Measurements from ENCODE around the gene CCDC9.

CCDC9 gene

DNA sequence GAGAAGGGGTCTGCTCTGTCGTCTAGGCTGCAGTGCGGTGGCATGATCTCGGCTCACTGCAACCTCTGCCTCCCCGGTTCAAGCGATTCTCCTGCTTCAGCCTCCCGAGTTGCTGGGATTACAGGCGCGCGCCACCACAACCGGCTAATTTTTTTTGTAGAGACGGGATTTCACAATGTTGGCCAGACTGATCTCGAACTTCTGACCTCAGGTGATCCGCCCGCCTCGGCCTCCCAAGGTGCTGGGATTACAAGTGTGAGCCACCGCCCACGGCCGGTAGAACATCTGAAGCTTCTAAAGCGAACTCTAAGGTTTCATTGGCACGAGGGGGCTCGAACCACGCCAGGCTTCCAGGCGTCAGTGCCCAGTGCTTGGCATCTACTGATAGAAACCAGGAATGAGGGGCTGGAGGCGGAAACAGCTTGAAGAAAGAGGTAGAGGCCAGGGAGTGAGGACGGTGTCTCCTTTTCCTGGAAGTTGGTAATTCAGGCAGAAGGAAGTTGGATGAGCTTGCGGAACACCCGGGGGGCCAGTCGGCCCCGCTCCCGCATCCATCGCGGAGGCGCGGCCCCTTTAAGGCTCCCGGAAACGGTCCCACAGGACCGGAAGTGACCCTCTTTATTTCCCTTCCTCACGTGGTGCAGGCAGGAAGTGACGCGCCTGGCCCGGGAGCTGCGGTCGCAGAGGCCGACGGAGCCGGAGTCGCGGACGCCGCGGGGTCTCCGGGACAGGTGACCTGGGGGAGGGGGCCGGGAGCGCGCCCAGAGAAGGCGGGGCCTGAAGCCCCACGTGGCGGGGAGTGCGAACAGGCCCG is at the start of gene CCDC9:
TSS of gene CCDC9 (plus strand) at position 647 of the 814 bp plus-strand sequence. CDS start 1,876 bp downstream, outside the sequence.
- intact Hi-C loops (cut with DNase I; ENCODE audit: low total_unique reads), result no loop called here
- DNase-seq, result peak; percentile 95 to 98
- Histone ChIP-seq H3K27ac (peak within 1 kb of the TSS; percentile 86 to 91), H3K36me3 (peaks cover 23 to 28% (median 28%) of the 10 kb centered on the region in 3 donors), H3K9me3 (no peaks in the 10 kb centered on the region), H3K4me3 (peak within 1 kb of the TSS; percentile 55 to 63), H3K4me1 (peaks cover 0 to 40% (median 25%) of the 10 kb centered on the region in 4 donors), H3K27me3 (no peaks in the 10 kb centered on the region)
- TF ChIP-seq, protein P1, sequence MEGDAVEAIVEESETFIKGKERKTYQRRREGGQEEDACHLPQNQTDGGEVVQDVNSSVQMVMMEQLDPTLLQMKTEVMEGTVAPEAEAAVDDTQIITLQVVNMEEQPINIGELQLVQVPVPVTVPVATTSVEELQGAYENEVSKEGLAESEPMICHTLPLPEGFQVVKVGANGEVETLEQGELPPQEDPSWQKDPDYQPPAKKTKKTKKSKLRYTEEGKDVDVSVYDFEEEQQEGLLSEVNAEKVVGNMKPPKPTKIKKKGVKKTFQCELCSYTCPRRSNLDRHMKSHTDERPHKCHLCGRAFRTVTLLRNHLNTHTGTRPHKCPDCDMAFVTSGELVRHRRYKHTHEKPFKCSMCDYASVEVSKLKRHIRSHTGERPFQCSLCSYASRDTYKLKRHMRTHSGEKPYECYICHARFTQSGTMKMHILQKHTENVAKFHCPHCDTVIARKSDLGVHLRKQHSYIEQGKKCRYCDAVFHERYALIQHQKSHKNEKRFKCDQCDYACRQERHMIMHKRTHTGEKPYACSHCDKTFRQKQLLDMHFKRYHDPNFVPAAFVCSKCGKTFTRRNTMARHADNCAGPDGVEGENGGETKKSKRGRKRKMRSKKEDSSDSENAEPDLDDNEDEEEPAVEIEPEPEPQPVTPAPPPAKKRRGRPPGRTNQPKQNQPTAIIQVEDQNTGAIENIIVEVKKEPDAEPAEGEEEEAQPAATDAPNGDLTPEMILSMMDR (IDR thresholded peaks at IDR 0.05), result no peak

DNA sequence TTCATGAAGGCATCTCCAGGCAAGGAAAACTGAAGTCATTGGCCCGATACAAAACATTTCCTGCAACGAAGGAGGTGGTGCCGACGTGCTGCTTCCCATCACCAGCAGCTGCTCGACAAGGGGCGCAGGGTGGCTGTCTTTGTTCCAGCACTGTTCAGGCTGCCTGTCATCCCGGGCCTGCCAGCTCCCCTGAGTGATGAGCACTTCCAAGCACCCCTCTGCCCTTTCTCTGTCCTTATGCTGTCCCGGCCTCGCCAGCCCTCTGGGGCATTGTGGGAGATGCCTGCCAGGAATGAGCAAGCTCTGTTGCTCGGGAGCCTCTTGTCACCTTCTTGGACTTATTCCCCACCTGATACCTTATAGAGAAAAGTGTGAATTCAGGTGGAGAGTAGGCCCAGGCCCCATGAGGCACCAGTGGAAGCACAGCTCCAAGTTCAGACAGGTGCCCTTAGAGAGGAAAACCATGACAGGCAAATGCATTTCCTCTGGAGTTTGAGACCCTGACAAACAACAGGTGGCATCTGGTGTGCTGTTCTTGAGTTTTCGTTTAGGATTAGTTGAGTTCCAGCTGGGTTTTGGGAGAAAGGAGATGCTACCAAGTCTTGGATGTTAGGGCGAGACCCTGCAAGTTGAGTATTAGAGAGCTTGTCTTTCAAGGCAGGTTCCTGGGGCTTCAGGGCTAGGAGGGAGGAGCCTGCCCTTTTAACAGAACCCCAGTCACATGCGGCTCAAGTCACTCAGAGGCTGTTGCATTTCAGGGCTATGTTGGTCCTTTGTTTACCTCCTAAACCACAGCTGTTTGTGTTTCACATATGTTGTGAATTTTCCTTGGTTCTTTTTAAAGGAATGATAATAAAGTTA is 46.8 kb upstream of the CCDC9 start:
- H3K27me3 ChIP-seq, result no peaks in the 10 kb centered on the region
- DNase-seq, result no peak
- peaks cover 8 to 57% (median 39%) of the 10 kb centered on the region in 3 donors for H3K36me3 ChIP-seq
- TF ChIP-seq, protein P1 (IDR thresholded peaks at IDR 0.05), result no peak
- intact Hi-C loops (cut with DNase I; ENCODE audit: low total_unique reads), result loop anchor here (5.0 kb wide), 2 partner anchors 38 to 62 kb away; no protein-coding TSS in a partner anchor
- no peaks in the 10 kb centered on the region for H3K9me3 ChIP-seq
- no peak overlapping the region for H3K4me3 ChIP-seq
- peak overlapping the region; percentile 51 to 52 for H3K27ac ChIP-seq
- peaks cover 0 to 6% (median 1%) of the 10 kb centered on the region in 4 donors for H3K4me1 ChIP-seq

DNA sequence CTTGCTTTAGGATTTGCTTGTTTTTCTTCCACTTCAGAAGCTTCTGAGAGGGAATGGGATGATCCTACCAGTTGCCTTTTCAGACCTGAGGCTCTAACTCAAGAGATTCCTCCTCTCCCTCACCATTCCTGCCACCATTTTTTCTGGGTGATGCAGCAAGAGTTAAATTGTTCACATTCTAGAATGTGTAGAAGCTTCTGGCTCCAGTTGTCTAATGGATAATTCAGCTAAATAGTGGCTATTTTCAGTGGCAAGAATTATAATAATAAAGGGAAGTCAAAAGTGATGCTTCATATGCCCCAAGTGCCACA is 46.2 kb upstream of the CCDC9 start:
- no peaks in the 10 kb centered on the region for H3K27me3 ChIP-seq
- TF ChIP-seq, protein P1 (IDR thresholded peaks at IDR 0.05), result no peak
- peaks cover 0 to 6% (median 1%) of the 10 kb centered on the region in 4 donors for H3K4me1 ChIP-seq
- H3K4me3 ChIP-seq, result no peak overlapping the region
- H3K9me3 ChIP-seq, result no peaks in the 10 kb centered on the region
- intact Hi-C loops (cut with DNase I; ENCODE audit: low total_unique reads), result loop anchor here (5.0 kb wide), 1 partner anchor 37 kb away; no protein-coding TSS in a partner anchor
- DNase-seq, result no peak
- H3K27ac ChIP-seq, result peak overlapping the region; percentile 51 to 52
- H3K36me3 ChIP-seq, result peaks cover 8 to 51% (median 34%) of the 10 kb centered on the region in 3 donors

DNA sequence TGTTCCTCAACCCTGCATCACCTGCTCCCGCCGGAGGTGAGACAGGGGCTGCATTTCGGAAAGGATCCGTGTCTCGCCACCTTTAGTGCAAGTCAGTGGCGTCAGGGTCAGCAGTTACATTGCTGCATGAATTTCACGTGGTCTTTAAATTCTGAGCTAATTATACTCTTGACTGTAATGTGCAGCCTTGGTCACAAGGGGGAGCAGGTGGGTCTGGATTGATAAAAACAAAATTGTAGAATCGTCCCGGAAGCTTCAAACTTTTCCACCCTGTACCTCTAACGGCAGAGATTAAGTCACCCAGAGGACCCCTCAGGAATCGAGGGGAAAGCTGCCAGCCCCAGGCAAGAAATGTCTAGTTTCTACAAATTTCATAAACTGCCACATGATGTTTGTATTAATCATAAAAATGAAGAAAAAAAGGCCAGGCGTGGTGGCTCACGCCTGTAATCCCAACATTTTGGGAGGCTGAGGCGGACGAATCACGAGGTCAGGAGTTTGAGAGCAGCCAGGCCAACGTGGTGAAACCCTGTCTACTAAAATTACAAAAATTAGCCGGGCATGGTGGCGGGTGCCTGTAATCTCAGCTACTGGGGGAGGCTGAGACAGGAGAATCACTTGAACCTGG is 45.5 kb upstream of the CCDC9 start:
- H3K4me1 ChIP-seq, result peaks cover 0 to 6% (median 1%) of the 10 kb centered on the region in 4 donors
- H3K27ac ChIP-seq, result peak overlapping the region; percentile 51 to 52
- H3K27me3 ChIP-seq, result no peaks in the 10 kb centered on the region
- H3K36me3 ChIP-seq, result peaks cover 8 to 44% (median 31%) of the 10 kb centered on the region in 3 donors
- H3K4me3 ChIP-seq, result no peak overlapping the region
- no peaks in the 10 kb centered on the region for H3K9me3 ChIP-seq
- peak; percentile 85 to 92 for DNase-seq
- intact Hi-C loops (cut with DNase I; ENCODE audit: low total_unique reads), result loop anchor here (5.0 kb wide), 1 partner anchor 36 kb away; no protein-coding TSS in a partner anchor
- TF ChIP-seq, protein P1 (IDR thresholded peaks at IDR 0.05), result peak; percentile 79 to 93

DNA sequence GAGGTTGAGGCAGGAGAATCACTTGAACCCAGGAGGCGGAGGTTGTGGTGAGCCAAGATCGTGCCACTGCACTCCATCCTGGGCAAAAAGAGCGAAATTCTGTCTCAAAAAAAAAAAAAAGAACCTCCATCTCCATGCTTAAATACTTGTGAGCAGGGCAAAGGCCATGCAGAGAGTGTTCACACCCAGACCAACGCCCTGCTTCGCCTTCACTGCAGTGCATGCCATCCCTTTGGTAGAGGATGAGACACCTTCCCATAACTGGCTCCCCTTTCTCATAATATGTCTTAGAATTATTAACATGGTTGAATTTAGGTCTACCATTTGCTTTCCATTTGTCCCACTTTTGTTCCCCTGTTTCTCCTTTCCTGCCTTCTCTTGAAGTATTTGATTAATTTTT is 40.7 kb upstream of the CCDC9 start:
- TF ChIP-seq, protein P1 (IDR thresholded peaks at IDR 0.05), result no peak
- Histone ChIP-seq H3K4me3 (no peak overlapping the region), H3K36me3 (peaks cover 6 to 9% (median 8%) of the 10 kb centered on the region in 3 donors), H3K27ac (no peak overlapping the region), H3K4me1 (peaks cover 0 to 3% (median 1%) of the 10 kb centered on the region in 4 donors), H3K27me3 (no peaks in the 10 kb centered on the region), H3K9me3 (no peaks in the 10 kb centered on the region)
- DNase-seq, result no peak
- intact Hi-C loops (cut with DNase I; ENCODE audit: low total_unique reads), result no loop called here
